Left colon (tissue), 2 donors: ENCODE data around the gene PIK3R1. TPM values are rescaled to one million over a fixed set of nuclear protein-coding genes. Genes with fewer than 3 reads are reported as not detected.
A peak's percentile ranks its signal among the peaks of the same experiment; 100 is the strongest.
"Not testable (repeated sequence)": the region's sequence is repeated elsewhere in the genome, so short reads cannot be mapped to it uniquely, and the experiment has no call there.

Experiments
- ATAC-seq: fragments of 200-7000 bp; cut with Tn5 transposase; one replicate; pipeline ENCODE4 v1.9.1; 2020; ENCODE audit warnings: mild to moderate bottlenecking, moderate library complexity
- DNase-seq, 2 donors: peaks; one replicate each; pipeline ENCODE4 v3.0.0-alpha.2; 2020
- intact Hi-C, 2 donors: fragments of 100-400 bp; cut with DNase I in 1 of 2; cut with micrococcal nuclease in 1 of 2; formaldehyde crosslinking; loops; one replicate each; pipeline versions ENCODE4 v1.11.2 to v1.14.0; 2022; cut with DNase I, micrococcal nuclease
- total RNA-seq, 2 donors: library from RNA; stranded (reverse); fragmentation: NEBNext Ultra II Directional; extraction: Animal tissue kit (Norgen Biotek cat#: 25700); gene quantifications; one replicate each; pipeline ENCODE4 v1.2.1, GENCODE V29; 2021
- donor health status: DM: no; HTN: no; CAD: no.
- donor health status: DM: yes; HTN: yes; CAD: no.

Gene PIK3R1
- total RNA-seq, 2 donors from 2014 or later, result 67.6 to 71.4 TPM

- intact Hi-C loops, result no loop called here
- DNase-seq (no peak), ATAC-seq (no peak)
Observed at GRCh38 chr5:68190619-68191018, 24.9 kb upstream of the PIK3R1 start.

GRCh38 chr5:68191083-68191791 is 24.3 kb upstream of the PIK3R1 start:
- DNase-seq (no peak), ATAC-seq (no peak)
- intact Hi-C loops, result no loop called here

- DNase-seq, result no peak
- intact Hi-C loops, result no loop called here
- no peak for ATAC-seq
Observed at GRCh38 chr5:68192679-68193060, 22.9 kb upstream of the PIK3R1 start.

GRCh38 chr5:68193481-68194036 is 22.0 kb upstream of the PIK3R1 start:
- intact Hi-C loops, result no loop called here
- ATAC-seq, result no peak
- DNase-seq, result no peak

- ATAC-seq (no peak), DNase-seq (no peak)
- intact Hi-C loops, result no loop called here
Observed at GRCh38 chr5:68194386-68194785, 21.2 kb upstream of the PIK3R1 start.

GRCh38 chr5:68195137-68195536 is 20.4 kb upstream of the PIK3R1 start:
- no peak for ATAC-seq
- intact Hi-C loops, result no loop called here

GRCh38 chr5:68196876-68197275 is 18.7 kb upstream of the PIK3R1 start:
- intact Hi-C loops, result no loop called here
- no peak for ATAC-seq
- DNase-seq, result peak in 1 of 2 donors; percentile 42

More at GRCh38 chr5:68195137-68195536, 20.4 kb upstream of the PIK3R1 start:
- DNase-seq, result no peak

- ATAC-seq, result no peak
- no peak for DNase-seq
- intact Hi-C loops, result no loop called here
Observed at GRCh38 chr5:68200288-68200687, 15.3 kb upstream of the PIK3R1 start.

- DNase-seq, ATAC-seq, intact Hi-C loops: not testable (repeated sequence)
Observed at GRCh38 chr5:68210654-68211053, 4.9 kb upstream of the PIK3R1 start.

GRCh38 chr5:68214482-68215207 is 911 bp upstream of the PIK3R1 start:
- ATAC-seq (peak; percentile 58), DNase-seq (peak; percentile 81 to 82)
- intact Hi-C loops, result no loop called here

- ATAC-seq, result peak; percentile 50
- intact Hi-C loops, result no loop called here
Observed at GRCh38 chr5:68215898-68216244, 315 bp downstream of the PIK3R1 start.

GRCh38 chr5:68216245-68217046 is 890 bp downstream of the PIK3R1 start:
- DNase-seq (peak; percentile 70 to 77), ATAC-seq (peak; percentile 40)
- intact Hi-C loops, result no loop called here

More at GRCh38 chr5:68215898-68216244, 315 bp downstream of the PIK3R1 start:
- no peak for DNase-seq

- intact Hi-C loops, result no loop called here
- DNase-seq, result no peak
- ATAC-seq, result no peak
Observed at GRCh38 chr5:68217047-68217355, 1.4 kb downstream of the PIK3R1 start.

- intact Hi-C loops, result no loop called here
- DNase-seq (no peak), ATAC-seq (no peak)
Observed at GRCh38 chr5:68217528-68217927, 2.0 kb downstream of the PIK3R1 start.

- intact Hi-C loops, result no loop called here
- ATAC-seq (no peak), DNase-seq (no peak)
Observed at GRCh38 chr5:68219161-68219816, 3.7 kb downstream of the PIK3R1 start.

- ATAC-seq (no peak), DNase-seq (no peak)
- intact Hi-C loops, result no loop called here
Observed at GRCh38 chr5:68220260-68220659, 4.7 kb downstream of the PIK3R1 start.

GRCh38 chr5:68220914-68221313 is 5.4 kb downstream of the PIK3R1 start:
- intact Hi-C loops, result no loop called here
- DNase-seq, result no peak
- no peak for ATAC-seq

- ATAC-seq, result no peak
- no peak for DNase-seq
- intact Hi-C loops, result no loop called here
Observed at GRCh38 chr5:68221488-68221887, 5.9 kb downstream of the PIK3R1 start.

- intact Hi-C loops, result no loop called here
- ATAC-seq, result no peak
- no peak for DNase-seq
Observed at GRCh38 chr5:68222310-68222709, 6.8 kb downstream of the PIK3R1 start.
